ENCODE measurements around the gene CMSS1.

Gene CMSS1

GRCh38 chr3:100063929-100064461, 246.3 kb downstream of the CMSS1 start:
- no peaks in the 10 kb centered on the region for H3K36me3 ChIP-seq (ENCODE audit: insufficient read depth, low read length)
- H3K9me3 ChIP-seq (ENCODE audit: control insufficient read depth, insufficient read depth, low read length): no peaks in the 10 kb centered on the region
- no peak overlapping the region for H3K9ac ChIP-seq (ENCODE audit: low read depth, low read length)
- no peaks in the 10 kb centered on the region for H3K4me1 ChIP-seq (ENCODE audit: insufficient read depth, low read length)

- peaks cover 3% of the 10 kb centered on the region; the same call in 1 of the 2 replicates for H3K4me1 ChIP-seq (ENCODE audit: insufficient read depth, low read length)
- no peaks in the 10 kb centered on the region for H3K9me3 ChIP-seq (ENCODE audit: control insufficient read depth, insufficient read depth, low read length)
- H3K9ac ChIP-seq (ENCODE audit: low read depth, low read length): no peak overlapping the region
- H3K36me3 ChIP-seq (ENCODE audit: insufficient read depth, low read length): no peaks in the 10 kb centered on the region
These were observed 249.9 kb downstream of the CMSS1 start for GRCh38 chr3:100067589-100067988.

- H3K9me3 ChIP-seq (ENCODE audit: control insufficient read depth, insufficient read depth, low read length): no peaks in the 10 kb centered on the region
- no peak overlapping the region for H3K9ac ChIP-seq (ENCODE audit: low read depth, low read length)
- peaks cover 16% of the 10 kb centered on the region for H3K4me1 ChIP-seq (ENCODE audit: insufficient read depth, low read length)
- H3K36me3 ChIP-seq (ENCODE audit: insufficient read depth, low read length): no peaks in the 10 kb centered on the region
These were observed 251.2 kb downstream of the CMSS1 start for GRCh38 chr3:100068826-100069225.

- H3K4me1 ChIP-seq (ENCODE audit: insufficient read depth, low read length): peaks cover 21% of the 10 kb centered on the region
- H3K9me3 ChIP-seq (ENCODE audit: control insufficient read depth, insufficient read depth, low read length): no peaks in the 10 kb centered on the region
- no peaks in the 10 kb centered on the region for H3K36me3 ChIP-seq (ENCODE audit: insufficient read depth, low read length)
- H3K9ac ChIP-seq (ENCODE audit: low read depth, low read length): no peak overlapping the region
These were observed 251.8 kb downstream of the CMSS1 start for GRCh38 chr3:100069472-100069871.

- Histone ChIP-seq H3K9ac (ENCODE audit: low read depth, low read length) (no peak overlapping the region), H3K36me3 (ENCODE audit: insufficient read depth, low read length) (no peaks in the 10 kb centered on the region), H3K4me1 (ENCODE audit: insufficient read depth, low read length) (peaks cover 25% of the 10 kb centered on the region), H3K9me3 (ENCODE audit: control insufficient read depth, insufficient read depth, low read length) (no peaks in the 10 kb centered on the region)
These were observed 254.8 kb downstream of the CMSS1 start for GRCh38 chr3:100072326-100073048.

GRCh38 chr3:100073049-100073713, 255.5 kb downstream of the CMSS1 start:
- H3K9me3 ChIP-seq (ENCODE audit: control insufficient read depth, insufficient read depth, low read length): no peaks in the 10 kb centered on the region
- peaks cover 25% of the 10 kb centered on the region for H3K4me1 ChIP-seq (ENCODE audit: insufficient read depth, low read length)
- H3K36me3 ChIP-seq (ENCODE audit: insufficient read depth, low read length): no peaks in the 10 kb centered on the region
- peak overlapping the region; percentile 44; the same call in 1 of the 2 replicates for H3K9ac ChIP-seq (ENCODE audit: low read depth, low read length)

GRCh38 chr3:100073714-100074307, 256.1 kb downstream of the CMSS1 start:
- H3K36me3 ChIP-seq (ENCODE audit: insufficient read depth, low read length): no peaks in the 10 kb centered on the region
- no peaks in the 10 kb centered on the region for H3K9me3 ChIP-seq (ENCODE audit: control insufficient read depth, insufficient read depth, low read length)
- H3K4me1 ChIP-seq (ENCODE audit: insufficient read depth, low read length): peaks cover 25% of the 10 kb centered on the region
- peak overlapping the region; percentile 44 for H3K9ac ChIP-seq (ENCODE audit: low read depth, low read length)

- Histone ChIP-seq H3K36me3 (ENCODE audit: insufficient read depth, low read length) (no peaks in the 10 kb centered on the region), H3K9ac (ENCODE audit: low read depth, low read length) (no peak overlapping the region), H3K4me1 (ENCODE audit: insufficient read depth, low read length) (peaks cover 25% of the 10 kb centered on the region), H3K9me3 (ENCODE audit: control insufficient read depth, insufficient read depth, low read length) (no peaks in the 10 kb centered on the region)
These were observed 257.5 kb downstream of the CMSS1 start for GRCh38 chr3:100075196-100075595.

GRCh38 chr3:100075851-100076730, 258.4 kb downstream of the CMSS1 start:
- Histone ChIP-seq H3K36me3 (ENCODE audit: insufficient read depth, low read length) (no peaks in the 10 kb centered on the region), H3K9me3 (ENCODE audit: control insufficient read depth, insufficient read depth, low read length) (no peaks in the 10 kb centered on the region), H3K4me1 (ENCODE audit: insufficient read depth, low read length) (peaks cover 25% of the 10 kb centered on the region), H3K9ac (ENCODE audit: low read depth, low read length) (no peak overlapping the region)

- Histone ChIP-seq H3K9ac (ENCODE audit: low read depth, low read length) (no peak overlapping the region), H3K4me1 (ENCODE audit: insufficient read depth, low read length) (peaks cover 25% of the 10 kb centered on the region), H3K36me3 (ENCODE audit: insufficient read depth, low read length) (no peaks in the 10 kb centered on the region), H3K9me3 (ENCODE audit: control insufficient read depth, insufficient read depth, low read length) (no peaks in the 10 kb centered on the region)
These were observed 259.3 kb downstream of the CMSS1 start for GRCh38 chr3:100076731-100077529.

GRCh38 chr3:100079328-100079727, 261.7 kb downstream of the CMSS1 start:
- H3K9me3 ChIP-seq (ENCODE audit: control insufficient read depth, insufficient read depth, low read length): no peaks in the 10 kb centered on the region
- peaks cover 5% of the 10 kb centered on the region for H3K4me1 ChIP-seq (ENCODE audit: insufficient read depth, low read length)
- no peaks in the 10 kb centered on the region for H3K36me3 ChIP-seq (ENCODE audit: insufficient read depth, low read length)
- H3K9ac ChIP-seq (ENCODE audit: low read depth, low read length): no peak overlapping the region

GRCh38 chr3:100080573-100080972, 262.9 kb downstream of the CMSS1 start:
- H3K9ac ChIP-seq (ENCODE audit: low read depth, low read length): no peak overlapping the region
- H3K4me1 ChIP-seq (ENCODE audit: insufficient read depth, low read length): peaks cover 5% of the 10 kb centered on the region
- H3K9me3 ChIP-seq (ENCODE audit: control insufficient read depth, insufficient read depth, low read length): no peaks in the 10 kb centered on the region

GRCh38 chr3:100081311-100081710, 263.6 kb downstream of the CMSS1 start:
- Histone ChIP-seq H3K4me1 (ENCODE audit: insufficient read depth, low read length) (peaks cover 8% of the 10 kb centered on the region), H3K36me3 (ENCODE audit: insufficient read depth, low read length) (no peaks in the 10 kb centered on the region), H3K9ac (ENCODE audit: low read depth, low read length) (no peak overlapping the region), H3K9me3 (ENCODE audit: control insufficient read depth, insufficient read depth, low read length) (no peaks in the 10 kb centered on the region)

More at GRCh38 chr3:100080573-100080972, 262.9 kb downstream of the CMSS1 start:
- no peaks in the 10 kb centered on the region for H3K36me3 ChIP-seq (ENCODE audit: insufficient read depth, low read length)

Data from ES-I3 (cell line).